ENCODE data around the gene ZNF385C.

Gene ZNF385C

GRCh38 chr17:41977991-41978390, 120.3 kb downstream of the ZNF385C start:
- DNase-seq, result no peak

DNA sequence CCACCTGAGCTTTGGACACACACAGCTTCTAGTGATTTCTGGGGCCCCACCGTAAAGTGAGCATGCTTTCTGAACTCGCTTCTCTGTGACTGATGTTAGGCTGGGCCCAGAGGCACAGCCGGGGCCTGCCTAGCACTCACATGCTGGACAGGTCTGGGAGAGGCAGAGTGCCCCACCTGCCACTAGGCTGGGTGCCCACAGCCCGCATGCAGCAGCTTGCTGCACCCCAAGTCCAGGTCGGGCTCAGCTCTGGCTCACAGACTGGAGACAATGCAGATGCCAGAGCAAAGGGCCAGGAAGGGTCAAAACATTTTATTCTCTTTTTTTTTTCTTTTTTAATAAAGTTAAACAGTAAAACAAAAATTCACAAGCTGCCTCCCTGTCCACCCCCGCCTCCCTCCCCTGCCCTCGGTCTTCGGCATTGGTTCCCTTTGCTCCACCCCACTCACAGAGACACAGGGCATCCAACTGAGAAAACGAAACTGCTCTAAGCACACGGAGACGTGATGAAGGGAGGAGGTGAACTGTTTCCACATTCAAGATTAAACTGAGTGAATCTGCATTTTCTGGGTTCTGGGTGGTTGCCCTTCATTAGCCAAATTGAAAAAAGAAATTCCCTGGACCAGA, 122.0 kb downstream of the ZNF385C start:
- DNase-seq, result no peak
